ENCODE results near the gene NUAK2.

Gene NUAK2

DNA sequence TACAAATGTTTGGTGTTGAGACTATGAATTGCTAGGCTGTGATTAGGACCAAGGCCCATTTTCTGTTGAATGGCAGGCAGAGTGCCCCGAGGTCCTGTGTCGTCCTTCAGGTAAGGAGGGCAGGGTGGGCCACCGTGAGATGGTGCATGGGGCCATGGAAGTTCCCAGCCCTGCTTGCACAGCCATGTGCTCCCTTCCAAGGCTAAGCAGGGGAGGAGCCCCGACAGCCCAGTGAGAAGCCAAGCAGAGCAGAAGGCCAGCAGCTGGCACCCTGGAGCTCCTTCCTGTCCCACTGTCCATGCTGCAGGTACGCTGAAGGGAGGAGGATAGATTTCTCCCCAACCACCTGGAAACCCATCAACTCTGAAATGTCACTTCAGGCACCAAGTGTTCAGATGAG is 8.2 kb upstream of the NUAK2 start:
- H3K9ac ChIP-seq (ENCODE audit: low read length): no peak overlapping the region

DNA sequence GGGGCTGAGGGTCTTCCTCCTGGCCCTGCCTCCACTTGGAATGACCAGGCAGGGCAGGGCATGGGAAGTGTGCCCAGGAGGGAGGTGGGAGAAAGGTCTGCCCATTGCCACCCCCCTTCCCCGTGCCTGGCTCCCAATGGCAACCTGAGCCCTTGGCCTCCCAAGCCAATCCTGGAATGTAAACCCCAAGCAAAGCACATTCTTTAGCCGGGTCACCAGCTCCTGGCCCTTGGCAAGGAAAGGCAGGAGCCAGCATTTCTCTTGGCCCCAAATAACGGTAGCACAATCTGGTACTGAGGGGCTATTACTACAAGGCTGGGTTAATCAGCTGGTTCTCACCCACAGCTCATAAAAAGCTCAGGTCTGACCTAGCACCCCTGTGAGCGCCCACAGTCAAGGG is 6.9 kb upstream of the NUAK2 start:
- Histone ChIP-seq H3F3A (ENCODE audit: insufficient read depth) (no peaks in the 10 kb centered on the region), H3K4me2 (ENCODE audit: low read depth, low read length, poor library complexity, severe bottlenecking) (no peak overlapping the region), H3K36me3 (ENCODE audit: low read length) (no peaks in the 10 kb centered on the region), H3K9ac (ENCODE audit: low read length) (no peak overlapping the region), H3K27ac (ENCODE audit: low read depth, low read length) (no peak overlapping the region), H3K79me2 (ENCODE audit: insufficient read depth, low read length) (no peaks in the 10 kb centered on the region), H3K27me3 (ENCODE audit: low read length) (no peaks in the 10 kb centered on the region), H4K20me1 (ENCODE audit: low read depth, low read length) (no peaks in the 10 kb centered on the region), H3K9me3 (ENCODE audit: insufficient read depth, low read length) (no peaks in the 10 kb centered on the region), H3K4me3 (ENCODE audit: insufficient read depth, low read length, poor library complexity, severe bottlenecking) (no peak overlapping the region), H2AFZ (ENCODE audit: low read depth, low read length, severe bottlenecking) (no peak overlapping the region), H3K9me2 (replicated peaks; ENCODE audit: insufficient read depth, low read length) (no peaks in the 10 kb centered on the region)
- no peak for TF ChIP-seq EZH2phosphoT487 (conservative IDR thresholded peaks at IDR 0.05; ENCODE audit: low read length)
- TF ChIP-seq, protein P1, sequence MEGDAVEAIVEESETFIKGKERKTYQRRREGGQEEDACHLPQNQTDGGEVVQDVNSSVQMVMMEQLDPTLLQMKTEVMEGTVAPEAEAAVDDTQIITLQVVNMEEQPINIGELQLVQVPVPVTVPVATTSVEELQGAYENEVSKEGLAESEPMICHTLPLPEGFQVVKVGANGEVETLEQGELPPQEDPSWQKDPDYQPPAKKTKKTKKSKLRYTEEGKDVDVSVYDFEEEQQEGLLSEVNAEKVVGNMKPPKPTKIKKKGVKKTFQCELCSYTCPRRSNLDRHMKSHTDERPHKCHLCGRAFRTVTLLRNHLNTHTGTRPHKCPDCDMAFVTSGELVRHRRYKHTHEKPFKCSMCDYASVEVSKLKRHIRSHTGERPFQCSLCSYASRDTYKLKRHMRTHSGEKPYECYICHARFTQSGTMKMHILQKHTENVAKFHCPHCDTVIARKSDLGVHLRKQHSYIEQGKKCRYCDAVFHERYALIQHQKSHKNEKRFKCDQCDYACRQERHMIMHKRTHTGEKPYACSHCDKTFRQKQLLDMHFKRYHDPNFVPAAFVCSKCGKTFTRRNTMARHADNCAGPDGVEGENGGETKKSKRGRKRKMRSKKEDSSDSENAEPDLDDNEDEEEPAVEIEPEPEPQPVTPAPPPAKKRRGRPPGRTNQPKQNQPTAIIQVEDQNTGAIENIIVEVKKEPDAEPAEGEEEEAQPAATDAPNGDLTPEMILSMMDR (IDR thresholded peaks at IDR 0.05; ENCODE audit: insufficient read depth, low read length, poor library complexity, severe bottlenecking): no peak

More for the DNA sequence above, 8.2 kb upstream of the NUAK2 start:
- Histone ChIP-seq H3K9me2 (replicated peaks; ENCODE audit: insufficient read depth, low read length) (no peaks in the 10 kb centered on the region), H3K27me3 (ENCODE audit: low read length) (no peaks in the 10 kb centered on the region), H3K36me3 (ENCODE audit: low read length) (no peaks in the 10 kb centered on the region), H4K20me1 (ENCODE audit: low read depth, low read length) (no peaks in the 10 kb centered on the region), H3K9me3 (ENCODE audit: insufficient read depth, low read length) (no peaks in the 10 kb centered on the region), H3F3A (ENCODE audit: insufficient read depth) (no peaks in the 10 kb centered on the region), H3K4me3 (ENCODE audit: insufficient read depth, low read length, poor library complexity, severe bottlenecking) (no peak overlapping the region), H3K27ac (ENCODE audit: low read depth, low read length) (no peak overlapping the region), H3K4me2 (ENCODE audit: low read depth, low read length, poor library complexity, severe bottlenecking) (no peak overlapping the region), H3K79me2 (ENCODE audit: insufficient read depth, low read length) (no peaks in the 10 kb centered on the region), H2AFZ (ENCODE audit: low read depth, low read length, severe bottlenecking) (no peak overlapping the region)
- TF ChIP-seq, protein P1 (IDR thresholded peaks at IDR 0.05; ENCODE audit: insufficient read depth, low read length, poor library complexity, severe bottlenecking): no peak
- TF ChIP-seq EZH2phosphoT487 (conservative IDR thresholded peaks at IDR 0.05; ENCODE audit: low read length): no peak

DNA sequence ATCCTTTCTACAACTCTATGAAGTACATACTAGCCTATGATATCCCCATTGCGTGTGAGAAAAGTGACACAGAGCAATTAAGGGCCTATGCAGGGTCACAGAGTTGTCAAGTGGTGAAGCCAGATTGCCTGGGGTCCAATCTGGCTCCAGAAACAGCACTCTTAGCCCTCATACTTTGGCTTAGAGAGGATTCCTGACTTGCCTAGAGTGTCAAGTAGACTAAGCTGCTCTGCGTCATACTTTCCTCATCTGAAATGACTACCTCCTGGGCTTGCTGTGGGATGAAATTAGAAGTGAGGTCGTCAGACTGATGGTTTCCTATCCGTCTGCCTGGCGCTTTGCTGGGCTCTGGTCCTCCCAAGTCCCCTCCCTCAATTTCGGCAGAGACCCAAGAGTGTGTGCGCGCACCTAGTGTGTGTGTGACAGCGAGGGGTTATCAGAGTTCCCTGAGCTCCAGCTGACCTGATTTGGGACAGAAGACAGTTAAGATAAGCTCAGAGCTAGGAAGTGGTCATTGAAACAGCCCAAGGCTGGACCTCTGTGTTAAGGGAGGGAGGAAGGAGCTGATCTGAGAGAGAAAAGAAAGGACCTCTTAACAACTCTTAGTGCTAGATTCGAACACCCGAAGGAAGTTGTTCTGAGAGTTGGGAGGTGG is 5.4 kb upstream of the NUAK2 start:
- Histone ChIP-seq H3K27ac (ENCODE audit: low read depth, low read length) (no peak overlapping the region), H2AFZ (ENCODE audit: low read depth, low read length, severe bottlenecking) (no peak overlapping the region), H3K27me3 (ENCODE audit: low read length) (no peaks in the 10 kb centered on the region), H3K4me3 (ENCODE audit: insufficient read depth, low read length, poor library complexity, severe bottlenecking) (no peak overlapping the region), H3K79me2 (ENCODE audit: insufficient read depth, low read length) (no peaks in the 10 kb centered on the region), H3K9me2 (replicated peaks; ENCODE audit: insufficient read depth, low read length) (no peaks in the 10 kb centered on the region), H3K4me2 (ENCODE audit: low read depth, low read length, poor library complexity, severe bottlenecking) (no peak overlapping the region), H3K36me3 (ENCODE audit: low read length) (no peaks in the 10 kb centered on the region), H3F3A (ENCODE audit: insufficient read depth) (no peaks in the 10 kb centered on the region), H3K9me3 (ENCODE audit: insufficient read depth, low read length) (no peaks in the 10 kb centered on the region), H3K9ac (ENCODE audit: low read length) (no peak overlapping the region), H4K20me1 (ENCODE audit: low read depth, low read length) (no peaks in the 10 kb centered on the region)
- no peak for TF ChIP-seq EZH2phosphoT487 (conservative IDR thresholded peaks at IDR 0.05; ENCODE audit: low read length)
- TF ChIP-seq, protein P1 (IDR thresholded peaks at IDR 0.05; ENCODE audit: insufficient read depth, low read length, poor library complexity, severe bottlenecking): no peak

Data from SU-DHL-6 (cell line).